ENCODE results near the gene IGF1.
"Not testable (repeated sequence)": the region's sequence is repeated elsewhere in the genome, so short reads cannot be mapped to it uniquely, and the experiment has no call there.

IGF1 gene

GRCh38 chr12:102379346-102380162, 100.8 kb downstream of the IGF1 start:
- no peak for DNase-seq

GRCh38 chr12:102376781-102377180, 103.6 kb downstream of the IGF1 start:
- DNase-seq, result no peak

- no peak for DNase-seq
Measured at GRCh38 chr12:102376181-102376747, 104.1 kb downstream of the IGF1 start.

GRCh38 chr12:102374190-102374589, 106.2 kb downstream of the IGF1 start:
- no peak for DNase-seq

GRCh38 chr12:102372087-102372486, 108.3 kb downstream of the IGF1 start:
- DNase-seq, result no peak

GRCh38 chr12:102371165-102371564, 109.2 kb downstream of the IGF1 start:
- no peak for DNase-seq

- DNase-seq, result no peak
Measured at GRCh38 chr12:102369876-102370275, 110.5 kb downstream of the IGF1 start.

- DNase-seq, result no peak
Measured at GRCh38 chr12:102365365-102365764, 115.0 kb downstream of the IGF1 start.

GRCh38 chr12:102364709-102365108, 115.7 kb downstream of the IGF1 start:
- no peak for DNase-seq

- no peak for DNase-seq
Measured at GRCh38 chr12:102356690-102357089, 123.7 kb downstream of the IGF1 start.

GRCh38 chr12:102354281-102354680, 126.1 kb downstream of the IGF1 start:
- DNase-seq, result not testable (repeated sequence)

GRCh38 chr12:102351322-102351721, 129.0 kb downstream of the IGF1 start:
- no peak for DNase-seq

GRCh38 chr12:102350070-102350469, 130.3 kb downstream of the IGF1 start:
- no peak for DNase-seq

GRCh38 chr12:102349079-102349478, 131.3 kb downstream of the IGF1 start:
- DNase-seq, result no peak

GRCh38 chr12:102347811-102348210, 132.6 kb downstream of the IGF1 start:
- no peak for DNase-seq

Measured in suppressor macrophage (primary cell).